Left ventricle myocardium superior (tissue), 1 donor: ENCODE results near the gene PLCH2. TPM values are rescaled to one million over a fixed set of nuclear protein-coding genes. Genes with fewer than 3 reads are reported as not detected.
A peak's percentile ranks its signal among the peaks of the same experiment; 100 is the strongest.
"Not testable (repeated sequence)": the region's sequence is repeated elsewhere in the genome, so short reads cannot be mapped to it uniquely, and the experiment has no call there.

Source experiments
- ATAC-seq: fragments of 200-7000 bp; cut with Tn5 transposase; one replicate; pipeline ENCODE4 v1.9.1; 2020; ENCODE audit warnings: mild to moderate bottlenecking, moderate library complexity
- DNase-seq: peaks from one replicate; pipeline ENCODE4 v3.0.0-alpha.2; 2020
- intact Hi-C: fragments of 100-400 bp; cut with micrococcal nuclease; formaldehyde crosslinking; loops from one replicate; pipeline ENCODE4 v1.11.0; 2022
- total RNA-seq: library from RNA; stranded (reverse); fragmentation: NEBNext Ultra II Directional; extraction: Animal tissue kit (Norgen Biotek cat#: 25700); gene quantifications from one replicate; pipeline ENCODE4 v1.2.1, GENCODE V29; 2021
- donor health status: DM: no; HTN: yes; CAD: no; lungs with severe emphysema.

The PLCH2 gene
- total RNA-seq, 1 donor from 2014 or later: 0.25 TPM

GRCh38 chr1:2438641-2439040 lies 37.4 kb upstream of the PLCH2 start:
- DNase-seq (no peak), ATAC-seq (no peak)
- intact Hi-C loops: no loop called here

GRCh38 chr1:2439369-2439768 lies 36.7 kb upstream of the PLCH2 start:
- ATAC-seq: no peak
- intact Hi-C loops: no loop called here
- DNase-seq: no peak

GRCh38 chr1:2440346-2440745 lies 35.7 kb upstream of the PLCH2 start:
- ATAC-seq: peak; percentile 18
- DNase-seq, intact Hi-C loops: not testable (repeated sequence)

- DNase-seq (no peak), ATAC-seq (no peak)
- intact Hi-C loops: no loop called here
These were observed 34.3 kb upstream of the PLCH2 start for GRCh38 chr1:2441746-2442145.

- DNase-seq: no peak
- intact Hi-C loops: no loop called here
- ATAC-seq: no peak
These were observed 33.4 kb upstream of the PLCH2 start for GRCh38 chr1:2442661-2443060.

- DNase-seq (no peak), ATAC-seq (no peak)
- intact Hi-C loops: no loop called here
These were observed 32.6 kb upstream of the PLCH2 start for GRCh38 chr1:2443277-2444137.

- ATAC-seq: no peak
- no peak for DNase-seq
- intact Hi-C loops: no loop called here
These were observed 31.9 kb upstream of the PLCH2 start for GRCh38 chr1:2444138-2444591.

GRCh38 chr1:2445162-2445822 lies 30.8 kb upstream of the PLCH2 start:
- DNase-seq (no peak), ATAC-seq (no peak)
- intact Hi-C loops: no loop called here

GRCh38 chr1:2445823-2446215 lies 30.3 kb upstream of the PLCH2 start:
- no peak for ATAC-seq
- DNase-seq: no peak
- intact Hi-C loops: no loop called here

- intact Hi-C loops: no loop called here
- ATAC-seq: no peak
- no peak for DNase-seq
These were observed 29.7 kb upstream of the PLCH2 start for GRCh38 chr1:2446394-2446793.

GRCh38 chr1:2446861-2447260 lies 29.2 kb upstream of the PLCH2 start:
- DNase-seq (no peak), ATAC-seq (no peak)
- intact Hi-C loops: no loop called here

GRCh38 chr1:2447276-2448097 lies 28.6 kb upstream of the PLCH2 start:
- no peak for ATAC-seq
- intact Hi-C loops: no loop called here
- no peak for DNase-seq

- intact Hi-C loops: no loop called here
These were observed 28.0 kb upstream of the PLCH2 start for GRCh38 chr1:2448098-2448445.

GRCh38 chr1:2449636-2450454 lies 26.2 kb upstream of the PLCH2 start:
- ATAC-seq (no peak), DNase-seq (no peak)
- intact Hi-C loops: no loop called here

More at GRCh38 chr1:2448098-2448445, 28.0 kb upstream of the PLCH2 start:
- DNase-seq (no peak), ATAC-seq (no peak)

GRCh38 chr1:2451741-2452140 lies 24.3 kb upstream of the PLCH2 start:
- DNase-seq (no peak), ATAC-seq (no peak)
- intact Hi-C loops: no loop called here

- DNase-seq: no peak
- intact Hi-C loops: no loop called here
- no peak for ATAC-seq
These were observed 23.7 kb upstream of the PLCH2 start for GRCh38 chr1:2452201-2452931.

- ATAC-seq (no peak), DNase-seq (no peak)
- intact Hi-C loops: no loop called here
These were observed 23.2 kb upstream of the PLCH2 start for GRCh38 chr1:2452932-2453315.

- DNase-seq: no peak
- intact Hi-C loops: no loop called here
- ATAC-seq: no peak
These were observed 21.9 kb upstream of the PLCH2 start for GRCh38 chr1:2454227-2454626.

- intact Hi-C loops: no loop called here
- no peak for DNase-seq
These were observed 20.3 kb upstream of the PLCH2 start for GRCh38 chr1:2455757-2456156.

More at GRCh38 chr1:2455757-2456156, 20.3 kb upstream of the PLCH2 start:
- no peak for ATAC-seq
